TTC549 (cell line): ENCODE data around the gene NETO2.
"Not testable (repeated sequence)": the region's sequence is repeated elsewhere in the genome, so short reads cannot be mapped to it uniquely, and the experiment has no call there.

Experiments
- FAIRE-seq: peaks from 2 replicates; lab custom pipeline; 2012; peaks lifted over from hg19 to GRCh38; lab: Jason Lieb, UNC

Gene NETO2, protein sequence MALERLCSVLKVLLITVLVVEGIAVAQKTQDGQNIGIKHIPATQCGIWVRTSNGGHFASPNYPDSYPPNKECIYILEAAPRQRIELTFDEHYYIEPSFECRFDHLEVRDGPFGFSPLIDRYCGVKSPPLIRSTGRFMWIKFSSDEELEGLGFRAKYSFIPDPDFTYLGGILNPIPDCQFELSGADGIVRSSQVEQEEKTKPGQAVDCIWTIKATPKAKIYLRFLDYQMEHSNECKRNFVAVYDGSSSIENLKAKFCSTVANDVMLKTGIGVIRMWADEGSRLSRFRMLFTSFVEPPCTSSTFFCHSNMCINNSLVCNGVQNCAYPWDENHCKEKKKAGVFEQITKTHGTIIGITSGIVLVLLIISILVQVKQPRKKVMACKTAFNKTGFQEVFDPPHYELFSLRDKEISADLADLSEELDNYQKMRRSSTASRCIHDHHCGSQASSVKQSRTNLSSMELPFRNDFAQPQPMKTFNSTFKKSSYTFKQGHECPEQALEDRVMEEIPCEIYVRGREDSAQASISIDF

GRCh38 chr16:47143677-47144558 lies at the start of gene NETO2:
TSS of gene NETO2 (minus strand) at chr16:47143945. CDS start at chr16:47143612, 333 bp downstream.
- FAIRE-seq = no peak

GRCh38 chr16:47182318-47182717 lies 38.6 kb upstream of the NETO2 start:
- no peak for FAIRE-seq

GRCh38 chr16:47181066-47181465 lies 37.3 kb upstream of the NETO2 start:
- not testable (repeated sequence) for FAIRE-seq

- no peak for FAIRE-seq
Observed at GRCh38 chr16:47180073-47180472, 36.3 kb upstream of the NETO2 start.

DNA sequence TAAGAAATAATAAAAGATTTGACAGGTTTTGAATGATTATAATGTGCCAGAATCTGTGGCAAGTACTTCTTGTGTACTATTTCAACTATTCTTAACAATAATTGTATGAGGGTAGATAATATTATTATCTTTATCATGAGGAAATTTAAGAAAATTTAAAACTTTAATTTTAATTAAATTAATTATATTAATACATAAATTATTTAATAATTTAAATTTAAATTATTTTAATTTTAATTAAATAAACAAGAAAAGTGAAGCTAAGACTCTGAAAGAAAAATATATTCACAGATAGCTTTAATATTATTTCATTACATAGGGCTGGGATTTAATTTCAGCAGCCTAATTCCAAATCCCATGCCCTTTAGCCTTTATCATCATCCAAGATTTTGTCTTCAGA lies 31.4 kb upstream of the NETO2 start:
- peak; percentile 77 for FAIRE-seq

DNA sequence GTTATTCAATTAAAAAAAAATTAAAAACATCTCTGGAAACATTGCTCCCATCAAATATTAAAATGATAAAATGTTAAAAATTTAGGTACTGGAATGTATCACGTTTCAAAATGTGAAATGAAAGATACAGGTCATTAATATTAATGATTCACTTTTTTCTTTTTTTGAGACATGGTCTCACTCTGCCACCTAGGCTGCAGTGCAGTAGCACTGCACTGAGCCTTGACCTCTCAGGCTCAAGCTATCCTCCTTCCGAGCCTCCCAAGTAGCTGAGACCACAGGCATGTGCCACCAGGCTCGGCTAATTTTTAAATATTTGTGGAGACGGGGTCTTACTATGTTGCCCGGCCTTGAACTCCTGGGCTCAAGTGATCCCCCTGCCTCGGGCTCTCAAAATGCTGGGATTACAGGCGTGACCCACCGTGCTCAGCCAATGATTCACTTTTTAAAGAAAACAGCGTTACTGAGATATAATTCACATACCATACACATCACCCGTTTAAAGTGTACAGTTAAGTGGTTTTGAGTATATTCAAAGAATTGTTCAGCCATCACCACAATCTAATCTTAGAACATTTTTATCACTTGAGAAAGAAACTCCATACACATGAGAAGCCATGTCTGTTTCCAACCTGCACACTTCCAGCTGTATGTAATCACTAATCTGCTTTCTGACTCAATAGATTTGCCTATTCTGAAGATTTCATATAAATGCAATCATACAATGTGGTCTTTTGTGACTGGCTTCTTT lies 19.1 kb upstream of the NETO2 start:
- FAIRE-seq = no peak

DNA sequence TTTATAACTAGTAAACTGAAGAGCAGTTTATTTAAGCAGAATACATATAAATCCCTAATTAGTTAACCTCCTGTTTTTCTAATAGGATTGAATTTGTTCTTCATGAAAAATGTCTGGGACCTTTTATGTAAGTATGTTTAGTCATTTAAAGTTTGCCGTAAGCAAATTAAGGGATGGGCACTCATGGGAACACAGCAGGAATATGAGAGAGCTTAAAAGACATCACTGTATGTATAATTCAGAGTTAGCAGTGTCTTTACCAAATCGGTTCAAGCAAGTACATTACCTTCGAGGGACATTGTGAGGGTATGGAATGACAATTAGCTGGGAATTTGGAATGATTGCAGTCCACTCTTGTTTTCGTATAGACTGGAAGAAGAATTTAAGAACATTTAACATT lies 17.7 kb upstream of the NETO2 start:
- no peak for FAIRE-seq

- FAIRE-seq = no peak
Observed at GRCh38 chr16:47160422-47160821, 16.7 kb upstream of the NETO2 start.

DNA sequence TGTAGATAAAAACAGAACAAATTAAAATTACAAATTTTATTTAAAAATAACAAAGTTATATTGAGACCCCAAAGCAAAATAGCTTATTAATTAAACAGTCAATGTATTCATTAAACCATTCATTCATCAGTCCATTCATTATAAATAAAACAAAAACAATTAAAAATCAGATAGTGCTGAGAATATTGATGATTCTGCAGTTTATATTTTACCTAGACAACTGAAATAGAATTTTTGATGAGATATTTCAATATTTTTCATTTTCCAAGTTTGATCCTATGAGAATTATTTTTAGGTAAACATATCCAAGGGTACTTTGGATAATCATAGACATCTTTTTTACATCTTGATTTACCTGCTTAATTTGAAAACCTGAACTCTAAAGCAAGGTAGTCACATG lies 15.2 kb upstream of the NETO2 start:
- FAIRE-seq = peak; percentile 39

DNA sequence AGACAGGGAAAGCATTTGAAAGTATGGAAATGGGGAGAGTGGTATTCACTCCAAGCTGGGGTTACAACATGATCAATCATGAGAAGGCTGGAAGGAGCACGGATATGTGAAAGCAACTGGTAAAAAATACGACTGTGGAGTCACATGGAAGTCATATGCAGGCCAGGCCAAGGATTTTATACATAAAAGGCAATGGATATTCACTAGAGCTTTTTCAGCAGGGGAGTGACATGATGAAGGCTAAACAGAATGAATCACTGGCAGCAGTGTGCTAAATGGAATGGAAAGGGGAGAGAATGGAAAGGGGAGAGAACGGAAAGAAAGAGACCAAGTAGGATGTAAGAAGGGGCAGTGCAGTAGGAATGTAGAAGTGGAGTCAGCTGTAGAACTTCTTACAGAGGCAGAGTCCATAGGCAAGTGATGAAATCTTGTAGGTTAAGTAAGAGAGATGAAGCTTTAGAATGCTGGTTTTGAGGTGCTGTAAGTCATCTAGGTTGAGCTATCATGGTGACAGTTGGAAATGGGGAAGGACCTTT lies 13.0 kb upstream of the NETO2 start:
- no peak for FAIRE-seq

DNA sequence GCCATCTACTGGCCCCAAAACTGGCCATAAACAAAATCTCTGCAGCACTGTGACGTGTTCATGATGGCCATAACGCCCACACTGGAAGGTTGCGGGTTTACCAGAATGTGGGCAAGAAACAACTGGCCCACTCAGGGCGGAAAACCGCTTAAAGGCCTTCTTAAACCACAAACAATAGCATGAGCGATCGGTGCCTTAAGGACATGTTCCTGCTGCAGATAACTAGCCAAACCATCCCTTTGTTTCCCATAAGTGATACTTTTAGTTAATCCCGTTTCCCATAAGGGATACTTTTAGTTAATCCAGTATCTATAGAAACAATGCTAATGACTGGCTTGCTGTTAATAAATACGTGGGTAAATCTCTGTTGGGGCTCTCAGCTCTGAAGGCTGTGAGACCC lies 8.8 kb upstream of the NETO2 start:
- FAIRE-seq = not testable (repeated sequence)

GRCh38 chr16:47150067-47150466 lies 6.3 kb upstream of the NETO2 start:
- no peak for FAIRE-seq

- no peak for FAIRE-seq
Observed at GRCh38 chr16:47144559-47144877, 773 bp upstream of the NETO2 start.

DNA sequence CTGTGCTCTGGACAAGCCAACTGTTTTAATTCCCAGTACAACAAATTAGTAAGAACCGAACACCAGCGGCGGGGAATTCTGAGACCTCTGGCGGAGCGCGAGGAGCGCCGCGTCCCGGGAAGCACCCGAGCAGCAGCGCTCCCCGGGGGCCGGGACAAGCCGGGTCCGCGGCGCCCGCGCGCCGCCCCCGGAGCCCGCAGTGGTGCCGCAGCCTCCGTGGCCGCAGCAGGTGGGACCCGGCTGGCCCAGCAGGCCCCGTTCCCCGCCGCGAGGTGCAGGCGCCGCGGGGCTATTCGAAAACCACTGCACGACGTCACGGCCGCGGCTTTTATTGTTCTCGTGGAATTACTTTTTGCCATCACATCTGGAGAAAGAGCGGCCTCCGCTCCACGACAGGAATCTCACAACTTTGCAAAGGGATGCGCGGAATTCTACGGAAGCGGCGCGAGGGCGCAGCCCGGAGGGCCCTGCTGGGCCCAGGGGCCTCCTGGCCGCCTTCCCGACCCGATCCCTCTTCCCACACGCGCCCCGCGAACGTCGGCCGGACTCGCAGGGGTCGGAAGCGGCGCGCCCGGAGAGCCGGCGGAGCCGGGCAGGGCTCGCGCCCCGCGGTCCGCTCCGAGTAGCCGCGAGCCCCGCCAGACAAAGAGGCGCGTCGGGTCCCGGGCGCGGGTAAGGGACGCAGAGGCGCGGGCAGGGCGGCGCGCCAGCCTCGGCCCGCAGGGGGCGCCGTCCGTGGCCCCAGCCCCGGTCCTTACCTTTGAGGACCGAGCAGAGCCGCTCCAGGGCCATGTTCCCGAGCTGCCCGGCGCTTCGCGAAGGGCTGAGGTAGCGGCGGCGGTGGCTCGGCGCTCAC lies 696 bp downstream of the NETO2 start:
- FAIRE-seq = no peak

- FAIRE-seq = no peak
Observed at GRCh38 chr16:47142486-47142820, 1.3 kb downstream of the NETO2 start.

DNA sequence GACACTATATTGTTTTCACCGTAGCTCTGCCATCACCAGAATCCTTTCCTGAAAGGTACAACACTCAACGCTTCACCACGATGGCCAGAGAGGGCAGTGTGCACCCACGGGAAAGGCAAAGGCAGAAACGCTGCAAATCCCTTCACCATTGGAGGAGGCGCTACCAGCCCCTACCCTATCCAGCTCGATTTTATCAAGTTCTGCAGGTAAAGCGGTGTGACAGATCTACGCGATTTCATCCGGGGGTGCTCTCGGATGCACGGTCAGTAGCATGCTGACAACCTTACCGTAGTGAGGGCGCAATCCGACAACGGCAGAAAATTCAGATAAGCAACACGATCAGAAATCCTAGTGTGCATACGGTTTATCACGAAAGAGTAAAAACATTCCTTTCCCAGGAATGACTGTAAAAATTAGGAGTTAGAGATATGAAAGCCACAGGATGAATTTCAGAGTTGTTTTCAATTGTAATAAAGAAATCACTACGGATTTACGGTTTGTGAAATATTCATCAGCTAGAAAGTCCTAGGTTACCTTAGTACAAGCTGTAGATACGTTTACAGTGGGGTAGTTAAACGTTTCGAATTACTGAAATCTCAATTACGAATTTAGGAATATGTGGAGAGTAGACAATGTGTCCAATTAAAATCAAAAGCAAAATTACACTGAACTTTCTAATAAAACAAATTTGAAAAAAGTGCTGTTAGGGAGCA lies 1.8 kb downstream of the NETO2 start:
- peak; percentile 15 for FAIRE-seq

DNA sequence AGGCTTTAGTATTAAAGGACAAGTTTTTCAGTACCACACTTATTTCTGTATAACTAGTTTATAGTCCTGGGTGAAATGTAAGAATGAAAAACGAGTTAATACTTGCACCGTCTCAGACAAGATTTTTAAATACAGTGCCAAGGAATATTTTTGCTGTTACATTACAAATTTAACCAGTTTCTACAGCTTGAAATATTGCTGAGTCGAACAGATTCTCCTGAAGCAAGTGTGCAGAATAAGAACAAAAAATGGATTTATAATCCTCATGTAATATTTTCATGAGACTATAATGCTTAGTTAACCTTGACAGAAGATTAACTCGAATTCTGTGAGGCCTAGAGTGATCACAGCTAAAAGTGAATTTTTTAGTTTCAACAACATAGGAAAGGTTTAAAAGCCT lies 3.1 kb downstream of the NETO2 start:
- no peak for FAIRE-seq

DNA sequence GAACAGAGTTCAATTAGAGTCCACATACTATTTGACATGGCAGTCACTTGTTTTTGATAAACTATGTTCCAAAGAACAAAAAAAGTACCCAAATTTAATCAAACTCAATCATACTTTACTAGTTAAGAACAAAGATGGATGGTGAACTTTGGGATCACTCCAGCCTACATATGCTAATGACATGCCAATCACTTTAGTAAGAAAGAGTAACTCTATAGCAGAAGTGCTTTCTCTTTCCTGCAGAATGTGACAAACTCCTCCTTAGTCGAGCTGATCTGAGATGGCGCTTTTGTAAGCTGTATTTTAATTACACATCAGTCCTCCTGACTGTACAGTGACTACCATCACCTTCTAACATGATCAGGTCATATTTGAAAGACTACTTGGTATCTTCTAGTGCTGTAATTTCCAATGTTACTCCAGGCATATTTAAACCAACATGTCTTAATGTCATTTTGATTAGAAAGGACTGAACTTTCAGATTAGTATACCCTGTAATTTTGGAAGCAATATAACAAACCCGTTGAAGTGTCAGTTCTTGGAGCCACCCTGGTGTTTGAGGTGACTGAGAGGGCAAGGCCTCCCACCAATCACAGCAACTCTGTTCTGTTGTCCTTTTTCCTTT lies 4.1 kb downstream of the NETO2 start:
- no peak for FAIRE-seq

DNA sequence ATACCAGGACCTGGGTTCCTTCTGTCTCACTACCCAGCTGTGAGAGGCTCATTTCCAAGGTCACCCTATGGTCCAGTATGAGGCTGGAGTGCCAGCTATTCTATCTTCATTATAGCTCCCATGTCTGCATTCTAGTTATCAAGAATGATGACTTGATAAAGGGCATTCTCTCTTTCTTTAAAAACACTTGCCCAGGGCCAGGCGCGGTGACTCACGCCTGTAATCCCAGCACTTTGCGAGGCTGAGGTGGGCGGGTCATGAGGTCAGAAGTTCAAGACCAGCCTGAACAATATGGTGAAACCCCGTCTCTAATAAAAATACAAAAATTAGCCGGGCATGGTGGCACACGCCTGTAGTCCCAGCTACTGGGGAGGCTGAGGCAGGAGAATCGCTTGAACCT lies 5.8 kb downstream of the NETO2 start:
- not testable (repeated sequence) for FAIRE-seq

- FAIRE-seq = no peak
Observed at GRCh38 chr16:47136099-47136842, 7.5 kb downstream of the NETO2 start.
